ENCODE measurements around the gene RITA1. TPM values are rescaled to one million over a fixed set of nuclear protein-coding genes. Genes with fewer than 3 reads are reported as not detected.

The RITA1 gene
- total and polyA plus RNA-seq, 10 of the 15 experiments (the other 5 are each of a cell fraction or from before 2014, with no cell fraction given), result 2.3 to 39.9 (median 24.8) TPM

DNA sequence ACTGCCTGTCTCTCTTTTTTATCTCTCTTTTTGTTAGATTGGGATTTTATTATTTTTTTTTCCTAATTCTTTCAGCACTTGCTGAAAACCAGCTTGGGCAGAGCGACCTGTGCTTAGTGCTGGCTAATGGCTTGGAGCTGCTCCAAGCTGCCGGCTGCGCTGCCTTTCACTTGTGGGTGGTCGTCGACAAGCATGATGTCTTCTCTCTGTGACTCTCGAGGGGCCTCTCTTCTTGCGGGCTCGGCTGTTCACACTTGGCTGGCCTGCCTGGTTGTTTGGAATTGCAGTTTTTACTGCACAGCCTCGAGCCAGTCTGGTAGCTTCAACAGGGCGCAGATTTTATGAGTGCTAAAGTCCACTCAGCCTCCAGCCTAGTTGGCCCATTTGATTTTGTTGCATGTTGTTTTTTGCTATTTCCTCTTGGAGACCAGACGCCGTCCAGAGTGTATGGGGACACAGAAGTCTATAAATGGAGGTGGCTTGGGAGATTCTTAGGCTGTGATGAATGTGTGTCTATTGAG lies 54.4 kb downstream of the RITA1 start:
- FAIRE-seq (no peak), ATAC-seq (no peak), DNase-seq (ENCODE audit: low read depth, low spot score) (no peak)
- BruUV-seq (replicated peaks), result no TSS peak
- Histone ChIP-seq H3K27me3 (replicated peaks in 1 of 2; ENCODE audit: control insufficient read depth in 2 of 2, insufficient read depth in 2 of 2, low read length in 1 of 2) (no peaks in the 10 kb centered on the region), H3K4me3 (no peak overlapping the region), H2AFZ (ENCODE audit: control insufficient read depth, low read depth, low read length) (no peak overlapping the region), H3K9ac (ENCODE audit: control insufficient read depth, insufficient read depth, low read length) (no peak overlapping the region), H3K79me2 (ENCODE audit: control insufficient read depth, insufficient read depth, low read length) (no peaks in the 10 kb centered on the region; the same call in 1 of the 2 replicates), H3K27ac (ENCODE audit: control insufficient read depth, insufficient read depth) (no peak overlapping the region), H3K4me1 (ENCODE audit: control insufficient read depth, insufficient read depth, low read length) (peaks cover 3% of the 10 kb centered on the region; the same call in 1 of the 2 replicates), H3K4me2 (ENCODE audit: control insufficient read depth, insufficient read depth) (no peak overlapping the region), H3K36me3 (ENCODE audit: control insufficient read depth in 2 of 2, insufficient read depth in 2 of 2, low read length in 1 of 2) (peaks cover 4 to 13% of the 10 kb centered on the region in 2 experiments), H4K20me1 (ENCODE audit: control insufficient read depth, insufficient read depth) (no peaks in the 10 kb centered on the region), H3K9me3 (replicated peaks; ENCODE audit: control insufficient read depth, insufficient read depth, low read length) (no peaks in the 10 kb centered on the region)
- TF ChIP-seq, protein P1, sequence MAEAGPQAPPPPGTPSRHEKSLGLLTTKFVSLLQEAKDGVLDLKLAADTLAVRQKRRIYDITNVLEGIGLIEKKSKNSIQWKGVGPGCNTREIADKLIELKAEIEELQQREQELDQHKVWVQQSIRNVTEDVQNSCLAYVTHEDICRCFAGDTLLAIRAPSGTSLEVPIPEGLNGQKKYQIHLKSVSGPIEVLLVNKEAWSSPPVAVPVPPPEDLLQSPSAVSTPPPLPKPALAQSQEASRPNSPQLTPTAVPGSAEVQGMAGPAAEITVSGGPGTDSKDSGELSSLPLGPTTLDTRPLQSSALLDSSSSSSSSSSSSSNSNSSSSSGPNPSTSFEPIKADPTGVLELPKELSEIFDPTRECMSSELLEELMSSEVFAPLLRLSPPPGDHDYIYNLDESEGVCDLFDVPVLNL (IDR thresholded peaks at IDR 0.05; ENCODE audit: low read depth, low read length), result no peak
- TF ChIP-seq EP300 (IDR thresholded peaks at IDR 0.05; ENCODE audit: borderline replicate concordance in 1 of 2, control insufficient read depth in 1 of 2, low read depth in 2 of 2, low read length in 2 of 2) (no peak), NFYA (IDR thresholded peaks at IDR 0.05; ENCODE audit: borderline replicate concordance, low read depth, low read length) (no peak), SMARCA5 (IDR thresholded peaks at IDR 0.05) (no peak), ZNF384 (IDR thresholded peaks at IDR 0.05; ENCODE audit: borderline replicate concordance, low read depth, low read length) (no peak), PAX8 (IDR thresholded peaks at IDR 0.05) (no peak), BCL11A (IDR thresholded peaks at IDR 0.05; ENCODE audit: low read depth, low read length) (no peak), YY1 (IDR thresholded peaks at IDR 0.05; ENCODE audit: low read depth, low read length) (no peak), JUNB (IDR thresholded peaks at IDR 0.05) (no peak), ZBTB40 (IDR thresholded peaks at IDR 0.05; ENCODE audit: borderline replicate concordance) (no peak)
- TF ChIP-seq, protein P2, sequence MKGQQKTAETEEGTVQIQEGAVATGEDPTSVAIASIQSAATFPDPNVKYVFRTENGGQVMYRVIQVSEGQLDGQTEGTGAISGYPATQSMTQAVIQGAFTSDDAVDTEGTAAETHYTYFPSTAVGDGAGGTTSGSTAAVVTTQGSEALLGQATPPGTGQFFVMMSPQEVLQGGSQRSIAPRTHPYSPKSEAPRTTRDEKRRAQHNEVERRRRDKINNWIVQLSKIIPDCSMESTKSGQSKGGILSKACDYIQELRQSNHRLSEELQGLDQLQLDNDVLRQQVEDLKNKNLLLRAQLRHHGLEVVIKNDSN (IDR thresholded peaks at IDR 0.05; ENCODE audit: borderline replicate concordance, extremely low read length, insufficient read depth, low read depth, low read length), result no peak
- TF ChIP-seq, protein P3, sequence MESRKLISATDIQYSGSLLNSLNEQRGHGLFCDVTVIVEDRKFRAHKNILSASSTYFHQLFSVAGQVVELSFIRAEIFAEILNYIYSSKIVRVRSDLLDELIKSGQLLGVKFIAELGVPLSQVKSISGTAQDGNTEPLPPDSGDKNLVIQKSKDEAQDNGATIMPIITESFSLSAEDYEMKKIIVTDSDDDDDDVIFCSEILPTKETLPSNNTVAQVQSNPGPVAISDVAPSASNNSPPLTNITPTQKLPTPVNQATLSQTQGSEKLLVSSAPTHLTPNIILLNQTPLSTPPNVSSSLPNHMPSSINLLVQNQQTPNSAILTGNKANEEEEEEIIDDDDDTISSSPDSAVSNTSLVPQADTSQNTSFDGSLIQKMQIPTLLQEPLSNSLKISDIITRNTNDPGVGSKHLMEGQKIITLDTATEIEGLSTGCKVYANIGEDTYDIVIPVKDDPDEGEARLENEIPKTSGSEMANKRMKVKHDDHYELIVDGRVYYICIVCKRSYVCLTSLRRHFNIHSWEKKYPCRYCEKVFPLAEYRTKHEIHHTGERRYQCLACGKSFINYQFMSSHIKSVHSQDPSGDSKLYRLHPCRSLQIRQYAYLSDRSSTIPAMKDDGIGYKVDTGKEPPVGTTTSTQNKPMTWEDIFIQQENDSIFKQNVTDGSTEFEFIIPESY (IDR thresholded peaks at IDR 0.05), result no peak
- ChIA-PET RAD21 (ENCODE audit: unreplicated experiment) (interaction anchor here (1.5 kb wide), 1 partner anchor 18 kb away, joined by 3 read pairs; no protein-coding TSS in a partner anchor), CTCF (interaction anchor here (1.1 kb wide), 1 partner anchor 19 kb away, joined by 3 read pairs; a partner anchor contains a TSS), POLR2A (interaction anchor here (1.1 kb wide), 1 partner anchor 17 kb away, joined by 3 read pairs; no protein-coding TSS in a partner anchor), SMC1A (ENCODE audit: uncharacterized antibody, unreplicated experiment) (interaction anchor here (1.0 to 1.1 kb wide), 2 partner anchors 13 to 43 kb away, joined by 3 to 4 read pairs; no protein-coding TSS in a partner anchor)
- intact Hi-C loops (cut with micrococcal nuclease; ENCODE audit: unreplicated experiment) (no loop called here), in situ Hi-C loops (cut with MboI) (no loop called here)
- WGBS (ENCODE audit: insufficient coverage, insufficient replicate concordance, low lambda C conversion rate, missing lambda C conversion rate), result 92% methylated on average over 12 of the region's 12 CpGs
